Measurements from ENCODE around the gene GHSR. TPM values are rescaled to one million over a fixed set of nuclear protein-coding genes. Genes with fewer than 3 reads are reported as not detected.

The GHSR gene
- total RNA-seq, 1 experiment from 2014 or later: not detected

DNA sequence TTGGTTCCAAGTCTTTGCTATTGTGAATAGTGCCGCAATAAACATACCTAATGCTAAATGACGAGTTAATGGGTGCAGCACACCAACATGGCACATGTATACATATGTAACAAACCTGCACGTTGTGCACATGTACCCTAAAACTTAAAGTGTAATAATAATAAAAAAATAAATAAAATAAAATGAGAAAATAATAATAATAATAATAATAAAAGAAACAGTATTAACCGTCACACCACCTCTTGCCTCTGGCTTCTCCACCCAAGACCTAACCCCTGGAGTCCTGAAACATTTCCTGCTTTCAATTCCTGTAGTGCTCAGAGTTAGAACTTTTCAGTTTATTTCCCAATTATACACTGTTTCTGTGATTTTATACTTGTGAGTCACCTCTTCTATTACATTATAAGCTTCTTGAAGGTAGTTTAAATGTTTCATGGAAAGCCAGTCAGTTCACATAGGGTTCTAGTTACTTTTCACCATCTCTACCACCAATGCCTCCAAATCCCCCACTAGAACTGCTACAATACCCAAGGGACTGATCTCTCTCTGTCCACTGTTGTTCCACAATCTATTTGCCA is 18.4 kb upstream of the GHSR start:
- no peaks in the 10 kb centered on the region for H3K4me1 ChIP-seq (ENCODE audit: low read length)
- no peak overlapping the region for H3K4me2 ChIP-seq (ENCODE audit: low read depth, low read length, poor library complexity, severe bottlenecking)
- H3K9me2 ChIP-seq (replicated peaks; ENCODE audit: insufficient read depth, low read length): no peaks in the 10 kb centered on the region
- H2AFZ ChIP-seq (ENCODE audit: low read length): no peak overlapping the region
- no peak overlapping the region for H3K4me3 ChIP-seq (ENCODE audit: low read length)
- H3K27me3 ChIP-seq (ENCODE audit: low read length): no peaks in the 10 kb centered on the region
- no peak for DNase-seq
- H4K20me1 ChIP-seq (ENCODE audit: insufficient read depth, low read depth, low read length): no peaks in the 10 kb centered on the region
- H3K27ac ChIP-seq (ENCODE audit: low read length): no peak overlapping the region
- no peak overlapping the region for H3K9ac ChIP-seq (ENCODE audit: low read length)
- no peaks in the 10 kb centered on the region for H3K9me3 ChIP-seq (ENCODE audit: low read length)
- no peaks in the 10 kb centered on the region for H3K36me3 ChIP-seq (ENCODE audit: insufficient read depth, low read length)
- no peaks in the 10 kb centered on the region for H3K79me2 ChIP-seq (ENCODE audit: low read length)

DNA sequence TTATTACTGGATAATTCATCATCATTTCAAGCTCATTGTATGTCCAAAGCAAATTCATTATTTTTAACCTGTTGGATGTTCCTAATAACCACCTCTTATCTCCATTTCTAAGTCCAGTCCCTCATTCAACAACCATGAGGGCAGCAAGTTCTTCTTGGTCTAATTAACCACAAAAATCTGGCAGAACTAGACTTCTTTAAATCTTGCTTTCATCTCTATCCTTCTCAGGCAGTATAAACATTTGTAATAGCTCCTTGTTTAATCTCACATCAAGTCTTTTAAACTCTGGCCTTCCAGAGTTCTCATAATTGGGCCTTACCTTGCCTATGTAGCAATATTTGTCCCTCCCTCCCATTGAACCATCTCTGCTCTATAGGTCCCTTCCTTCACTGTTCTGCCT is 17.0 kb upstream of the GHSR start:
- H3K4me3 ChIP-seq (ENCODE audit: low read length): no peak overlapping the region
- no peaks in the 10 kb centered on the region for H3K36me3 ChIP-seq (ENCODE audit: insufficient read depth, low read length)
- H3K4me1 ChIP-seq (ENCODE audit: low read length): no peaks in the 10 kb centered on the region
- H4K20me1 ChIP-seq (ENCODE audit: insufficient read depth, low read depth, low read length): no peaks in the 10 kb centered on the region
- no peaks in the 10 kb centered on the region for H3K9me2 ChIP-seq (replicated peaks; ENCODE audit: insufficient read depth, low read length)
- H3K27ac ChIP-seq (ENCODE audit: low read length): no peak overlapping the region
- no peak overlapping the region for H2AFZ ChIP-seq (ENCODE audit: low read length)
- no peaks in the 10 kb centered on the region for H3K27me3 ChIP-seq (ENCODE audit: low read length)
- H3K9ac ChIP-seq (ENCODE audit: low read length): no peak overlapping the region
- no peak for DNase-seq
- H3K9me3 ChIP-seq (ENCODE audit: low read length): no peaks in the 10 kb centered on the region
- no peak overlapping the region for H3K4me2 ChIP-seq (ENCODE audit: low read depth, low read length, poor library complexity, severe bottlenecking)
- no peaks in the 10 kb centered on the region for H3K79me2 ChIP-seq (ENCODE audit: low read length)

DNA sequence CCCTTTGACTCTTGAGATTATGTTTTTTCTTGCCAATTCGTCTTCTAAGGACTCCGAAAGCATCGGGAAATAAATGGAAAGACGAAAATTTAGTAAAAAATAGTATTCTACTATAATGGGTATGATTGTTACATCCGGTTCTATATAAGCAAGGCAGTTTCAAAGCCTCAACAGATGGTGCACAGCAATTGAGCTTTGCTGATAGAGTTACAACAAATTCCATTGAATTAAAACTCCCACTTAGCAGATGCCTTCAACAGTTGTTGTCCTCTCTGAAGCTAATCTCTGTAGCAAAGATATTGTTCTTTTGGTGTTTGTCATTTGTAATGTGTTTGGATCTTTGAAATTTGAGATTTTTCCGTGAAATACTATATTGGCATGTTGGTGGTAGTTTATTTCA is 16.1 kb upstream of the GHSR start:
- H3K4me3 ChIP-seq (ENCODE audit: low read length): no peak overlapping the region

DNA sequence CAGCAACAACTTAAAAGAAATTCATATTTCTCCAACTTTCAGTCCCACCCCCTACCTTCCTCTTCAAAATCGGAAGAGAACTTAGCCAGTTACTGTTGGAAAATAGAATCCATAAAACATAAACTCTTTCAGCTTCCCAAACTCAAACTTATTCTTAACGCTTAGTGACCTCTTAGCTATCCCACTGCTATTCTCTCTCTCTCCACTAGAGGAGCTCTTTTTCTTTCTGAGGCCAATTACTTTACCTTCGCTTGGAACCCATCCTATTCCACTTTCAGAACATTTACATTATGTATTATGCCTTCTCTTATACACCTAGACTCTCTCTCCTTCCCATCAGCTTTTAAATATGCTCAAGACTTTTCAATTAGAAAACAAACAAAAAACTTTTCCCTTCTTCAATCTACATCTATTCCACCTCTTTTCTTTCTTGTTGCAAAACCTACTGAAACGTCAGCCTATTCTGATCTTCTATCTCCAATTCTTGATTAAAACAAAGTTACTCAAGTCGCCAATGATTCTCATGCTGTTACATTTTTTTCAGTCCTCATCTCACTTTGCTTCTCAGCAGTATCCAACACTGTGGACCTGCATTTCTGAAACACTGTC is 13.4 kb upstream of the GHSR start:
- no peak overlapping the region for H3K9ac ChIP-seq (ENCODE audit: low read length)
- peak; percentile 77 for DNase-seq
- no peak overlapping the region for H2AFZ ChIP-seq (ENCODE audit: low read length)
- no peak overlapping the region for H3K4me3 ChIP-seq (ENCODE audit: low read length)
- no peak overlapping the region for H3K27ac ChIP-seq (ENCODE audit: low read length)
- no peaks in the 10 kb centered on the region for H3K36me3 ChIP-seq (ENCODE audit: insufficient read depth, low read length)
- H3K79me2 ChIP-seq (ENCODE audit: low read length): no peaks in the 10 kb centered on the region
- no peaks in the 10 kb centered on the region for H3K4me1 ChIP-seq (ENCODE audit: low read length)
- no peaks in the 10 kb centered on the region for H3K9me2 ChIP-seq (replicated peaks; ENCODE audit: insufficient read depth, low read length)
- H3K27me3 ChIP-seq (ENCODE audit: low read length): no peaks in the 10 kb centered on the region
- H3K4me2 ChIP-seq (ENCODE audit: low read depth, low read length, poor library complexity, severe bottlenecking): no peak overlapping the region
- no peaks in the 10 kb centered on the region for H4K20me1 ChIP-seq (ENCODE audit: insufficient read depth, low read depth, low read length)
- H3K9me3 ChIP-seq (ENCODE audit: low read length): no peaks in the 10 kb centered on the region

More for the DNA sequence above, 16.1 kb upstream of the GHSR start:
- DNase-seq: no peak
- H3K4me1 ChIP-seq (ENCODE audit: low read length): no peaks in the 10 kb centered on the region
- H3K27ac ChIP-seq (ENCODE audit: low read length): no peak overlapping the region
- H3K79me2 ChIP-seq (ENCODE audit: low read length): no peaks in the 10 kb centered on the region
- H4K20me1 ChIP-seq (ENCODE audit: insufficient read depth, low read depth, low read length): no peaks in the 10 kb centered on the region
- H3K9me3 ChIP-seq (ENCODE audit: low read length): no peaks in the 10 kb centered on the region
- H3K27me3 ChIP-seq (ENCODE audit: low read length): no peaks in the 10 kb centered on the region
- H2AFZ ChIP-seq (ENCODE audit: low read length): no peak overlapping the region
- H3K9ac ChIP-seq (ENCODE audit: low read length): no peak overlapping the region
- no peaks in the 10 kb centered on the region for H3K9me2 ChIP-seq (replicated peaks; ENCODE audit: insufficient read depth, low read length)
- no peaks in the 10 kb centered on the region for H3K36me3 ChIP-seq (ENCODE audit: insufficient read depth, low read length)
- H3K4me2 ChIP-seq (ENCODE audit: low read depth, low read length, poor library complexity, severe bottlenecking): no peak overlapping the region

DNA sequence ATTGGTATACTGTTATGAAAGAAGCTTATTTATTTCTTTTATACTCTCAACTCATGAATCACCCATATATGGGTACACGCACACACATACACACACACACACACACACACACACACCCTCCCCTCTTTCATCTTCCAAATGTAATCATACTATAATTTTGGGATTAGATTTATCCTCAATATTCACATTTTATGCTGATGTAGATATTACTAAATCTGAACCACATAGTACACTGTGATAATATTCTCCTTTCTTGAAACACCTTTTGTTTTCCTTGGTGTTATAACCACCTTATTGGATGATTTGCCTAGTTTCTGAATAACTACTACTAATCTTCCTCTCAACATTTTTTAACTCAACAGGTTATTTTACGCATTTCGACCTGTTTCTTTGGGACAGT is 8.1 kb upstream of the GHSR start:
- no peak overlapping the region for H3K4me3 ChIP-seq (ENCODE audit: low read length)

DNA sequence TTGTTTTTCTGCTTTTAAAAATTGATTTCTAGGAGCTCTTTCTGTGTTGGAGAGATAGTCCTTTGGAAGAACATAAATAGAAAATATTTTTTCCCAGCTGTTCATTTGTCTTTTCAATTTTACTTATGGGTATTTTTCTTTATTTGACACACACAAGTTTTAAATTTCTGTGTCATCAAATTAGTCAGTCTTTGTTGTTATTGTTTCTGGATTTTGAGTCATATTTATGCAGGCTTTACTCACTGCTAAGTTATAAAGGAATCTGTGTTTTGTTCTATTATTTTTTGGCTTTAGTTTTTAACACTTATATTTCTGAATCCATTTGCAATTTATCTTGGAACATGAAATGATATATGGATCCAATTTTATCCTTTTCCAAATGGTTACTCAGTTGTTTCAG is 5.9 kb upstream of the GHSR start:
- Histone ChIP-seq H3K9ac (ENCODE audit: low read length) (no peak overlapping the region), H3K9me3 (ENCODE audit: low read length) (no peaks in the 10 kb centered on the region), H3K36me3 (ENCODE audit: insufficient read depth, low read length) (no peaks in the 10 kb centered on the region), H3K27me3 (ENCODE audit: low read length) (no peaks in the 10 kb centered on the region), H3K4me3 (ENCODE audit: low read length) (no peak overlapping the region), H3K79me2 (ENCODE audit: low read length) (no peaks in the 10 kb centered on the region), H3K4me2 (ENCODE audit: low read depth, low read length, poor library complexity, severe bottlenecking) (no peak overlapping the region), H3K4me1 (ENCODE audit: low read length) (no peaks in the 10 kb centered on the region), H2AFZ (ENCODE audit: low read length) (no peak overlapping the region), H4K20me1 (ENCODE audit: insufficient read depth, low read depth, low read length) (no peaks in the 10 kb centered on the region), H3K27ac (ENCODE audit: low read length) (no peak overlapping the region), H3K9me2 (replicated peaks; ENCODE audit: insufficient read depth, low read length) (no peaks in the 10 kb centered on the region)
- DNase-seq: no peak

More for the DNA sequence above, 8.1 kb upstream of the GHSR start:
- H3K36me3 ChIP-seq (ENCODE audit: insufficient read depth, low read length): no peaks in the 10 kb centered on the region
- no peak overlapping the region for H3K9ac ChIP-seq (ENCODE audit: low read length)
- no peaks in the 10 kb centered on the region for H4K20me1 ChIP-seq (ENCODE audit: insufficient read depth, low read depth, low read length)
- H3K9me3 ChIP-seq (ENCODE audit: low read length): no peaks in the 10 kb centered on the region
- H2AFZ ChIP-seq (ENCODE audit: low read length): no peak overlapping the region
- H3K9me2 ChIP-seq (replicated peaks; ENCODE audit: insufficient read depth, low read length): no peaks in the 10 kb centered on the region
- H3K4me2 ChIP-seq (ENCODE audit: low read depth, low read length, poor library complexity, severe bottlenecking): no peak overlapping the region
- no peak overlapping the region for H3K27ac ChIP-seq (ENCODE audit: low read length)
- no peaks in the 10 kb centered on the region for H3K79me2 ChIP-seq (ENCODE audit: low read length)
- no peak for DNase-seq
- no peaks in the 10 kb centered on the region for H3K4me1 ChIP-seq (ENCODE audit: low read length)
- no peaks in the 10 kb centered on the region for H3K27me3 ChIP-seq (ENCODE audit: low read length)

DNA sequence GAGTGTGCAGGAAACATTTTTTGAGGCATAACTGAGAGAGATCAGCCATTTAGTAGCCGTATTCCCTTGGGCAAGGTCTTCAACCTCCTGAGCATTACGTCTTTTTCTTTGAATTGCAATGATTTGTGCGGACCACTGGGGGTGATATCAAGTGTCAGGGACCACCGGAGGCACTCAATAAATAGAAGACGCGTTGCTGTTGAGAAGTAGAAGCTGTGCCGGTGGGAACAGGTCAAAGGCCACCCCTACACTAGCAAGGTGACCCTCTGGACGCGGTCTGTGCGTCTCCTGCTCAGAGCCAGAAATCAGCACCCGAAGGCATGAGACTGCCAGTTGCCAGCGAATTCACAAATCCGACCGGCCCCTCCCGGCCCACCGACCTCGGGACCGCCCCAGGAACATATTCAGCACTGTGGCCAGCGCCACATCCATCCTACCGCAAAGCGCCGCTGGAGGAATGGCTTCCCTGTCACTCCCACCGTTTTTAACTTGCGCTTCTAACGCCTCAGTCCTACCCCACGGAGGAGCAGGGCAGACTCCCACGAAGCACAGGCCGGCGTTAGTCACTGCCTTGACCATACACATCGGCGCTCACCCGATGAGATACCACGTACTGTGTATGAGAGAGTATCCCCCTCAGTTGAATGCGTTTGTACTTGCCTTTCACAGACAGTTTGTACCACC is 1.4 kb upstream of the GHSR start:
- no peak overlapping the region for H3K27ac ChIP-seq (ENCODE audit: low read length)
- DNase-seq: no peak
- H2AFZ ChIP-seq (ENCODE audit: low read length): no peak overlapping the region
- H3K4me1 ChIP-seq (ENCODE audit: low read length): no peaks in the 10 kb centered on the region
- H3K27me3 ChIP-seq (ENCODE audit: low read length): no peaks in the 10 kb centered on the region
- no peak overlapping the region for H3K9ac ChIP-seq (ENCODE audit: low read length)
- H3K4me3 ChIP-seq (ENCODE audit: low read length): no peak overlapping the region
- H4K20me1 ChIP-seq (ENCODE audit: insufficient read depth, low read depth, low read length): no peaks in the 10 kb centered on the region
- no peaks in the 10 kb centered on the region for H3K36me3 ChIP-seq (ENCODE audit: insufficient read depth, low read length)
- no peaks in the 10 kb centered on the region for H3K79me2 ChIP-seq (ENCODE audit: low read length)
- no peaks in the 10 kb centered on the region for H3K9me3 ChIP-seq (ENCODE audit: low read length)
- H3K9me2 ChIP-seq (replicated peaks; ENCODE audit: insufficient read depth, low read length): no peaks in the 10 kb centered on the region
- no peak overlapping the region for H3K4me2 ChIP-seq (ENCODE audit: low read depth, low read length, poor library complexity, severe bottlenecking)

DNA sequence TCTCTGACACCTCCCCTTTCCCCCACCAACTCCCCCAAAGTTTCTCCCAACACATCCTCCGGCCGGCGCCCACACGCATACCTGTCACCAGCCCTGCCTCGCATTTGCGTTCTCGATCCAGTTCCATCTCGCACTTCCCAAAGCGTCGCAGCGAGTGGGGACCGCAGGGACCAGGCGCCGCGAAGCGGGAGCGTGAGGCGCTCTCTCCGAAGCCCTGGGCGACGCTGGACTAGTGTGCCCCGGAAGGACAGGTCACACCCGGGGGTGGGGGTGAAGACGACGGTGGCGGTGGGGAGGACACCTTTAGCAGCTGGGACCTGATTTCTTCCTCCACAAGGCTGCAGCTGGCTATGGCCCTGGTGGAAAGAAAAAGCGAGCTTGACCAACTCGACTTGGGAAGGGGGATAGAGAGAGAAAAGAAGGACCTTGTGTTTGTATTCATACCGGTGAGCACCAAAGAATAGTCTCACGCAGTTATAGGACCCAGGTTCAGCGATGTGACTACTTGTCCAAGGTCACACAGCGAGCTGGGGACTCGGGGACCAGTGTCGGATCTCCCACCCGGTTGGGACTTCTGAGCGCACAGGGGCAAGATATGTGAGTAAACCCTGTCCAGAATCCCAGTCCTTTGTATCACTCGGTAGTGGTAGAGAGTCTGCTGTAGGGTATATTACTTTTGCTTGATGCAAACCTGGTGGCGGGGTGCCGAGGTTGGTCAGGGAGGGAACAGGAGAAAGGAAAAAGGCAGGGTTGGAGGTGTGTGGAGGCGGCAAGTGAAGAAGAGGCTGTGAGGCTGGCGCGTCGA is 607 bp upstream of the GHSR start:
- DNase-seq: no peak
- H3K27me3 ChIP-seq (ENCODE audit: low read length): no peaks in the 10 kb centered on the region
- H3K79me2 ChIP-seq (ENCODE audit: low read length): no peaks in the 10 kb centered on the region
- H3K4me1 ChIP-seq (ENCODE audit: low read length): no peaks in the 10 kb centered on the region
- H3K9ac ChIP-seq (ENCODE audit: low read length): no peak overlapping the region
- no peaks in the 10 kb centered on the region for H3K9me3 ChIP-seq (ENCODE audit: low read length)
- no peaks in the 10 kb centered on the region for H3K9me2 ChIP-seq (replicated peaks; ENCODE audit: insufficient read depth, low read length)
- no peak overlapping the region for H3K4me3 ChIP-seq (ENCODE audit: low read length)
- H2AFZ ChIP-seq (ENCODE audit: low read length): no peak overlapping the region
- no peak overlapping the region for H3K4me2 ChIP-seq (ENCODE audit: low read depth, low read length, poor library complexity, severe bottlenecking)
- no peaks in the 10 kb centered on the region for H3K36me3 ChIP-seq (ENCODE audit: insufficient read depth, low read length)
- H4K20me1 ChIP-seq (ENCODE audit: insufficient read depth, low read depth, low read length): no peaks in the 10 kb centered on the region
- no peak overlapping the region for H3K27ac ChIP-seq (ENCODE audit: low read length)
